AG20443 (cell line): ENCODE data around the gene SEPHS2.
"Not testable (repeated sequence)": the region's sequence is repeated elsewhere in the genome, so short reads cannot be mapped to it uniquely, and the experiment has no call there.

ENCODE experiments used
- DNase-seq: peaks from one replicate; pipeline ENCODE4 v3.0.0; 2012; ENCODE audit warnings: low spot score, mixed read lengths

The SEPHS2 gene, protein sequence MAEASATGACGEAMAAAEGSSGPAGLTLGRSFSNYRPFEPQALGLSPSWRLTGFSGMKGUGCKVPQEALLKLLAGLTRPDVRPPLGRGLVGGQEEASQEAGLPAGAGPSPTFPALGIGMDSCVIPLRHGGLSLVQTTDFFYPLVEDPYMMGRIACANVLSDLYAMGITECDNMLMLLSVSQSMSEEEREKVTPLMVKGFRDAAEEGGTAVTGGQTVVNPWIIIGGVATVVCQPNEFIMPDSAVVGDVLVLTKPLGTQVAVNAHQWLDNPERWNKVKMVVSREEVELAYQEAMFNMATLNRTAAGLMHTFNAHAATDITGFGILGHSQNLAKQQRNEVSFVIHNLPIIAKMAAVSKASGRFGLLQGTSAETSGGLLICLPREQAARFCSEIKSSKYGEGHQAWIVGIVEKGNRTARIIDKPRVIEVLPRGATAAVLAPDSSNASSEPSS

DNA sequence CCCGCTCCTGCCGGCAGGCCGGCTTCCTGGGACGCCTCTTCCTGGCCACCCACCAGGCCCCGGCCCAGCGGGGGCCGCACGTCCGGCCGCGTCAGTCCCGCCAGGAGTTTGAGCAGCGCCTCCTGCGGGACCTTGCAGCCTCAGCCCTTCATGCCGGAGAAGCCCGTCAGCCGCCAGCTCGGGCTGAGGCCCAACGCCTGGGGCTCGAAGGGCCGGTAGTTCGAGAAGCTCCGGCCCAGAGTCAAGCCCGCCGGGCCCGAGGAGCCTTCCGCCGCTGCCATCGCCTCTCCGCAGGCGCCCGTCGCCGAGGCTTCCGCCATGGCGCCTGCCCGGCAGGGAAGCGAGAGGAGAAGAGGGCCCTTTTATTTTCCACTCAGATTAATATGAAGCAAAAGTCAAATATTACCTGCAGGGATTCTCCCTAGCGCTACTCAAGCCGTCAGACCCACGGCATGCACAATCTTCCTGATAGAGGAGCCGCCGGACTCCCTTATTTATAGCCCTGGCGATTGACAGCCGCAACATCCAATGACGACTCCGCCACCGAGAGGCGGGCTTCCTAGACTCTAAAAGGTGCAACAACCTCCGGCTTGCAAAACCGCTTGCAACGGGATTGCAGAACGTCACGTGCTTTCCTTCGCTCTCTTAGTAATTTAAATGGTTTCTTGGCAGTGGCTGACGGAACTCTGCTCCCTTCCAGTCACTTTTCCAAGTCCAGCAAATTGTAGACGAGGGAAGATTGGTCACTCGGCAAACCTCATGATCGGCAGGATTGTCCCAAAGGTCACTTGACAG is at the start of gene SEPHS2:
Gene SEPHS2 (minus strand): TSS at position 467 of the 795 bp plus-strand sequence. CDS start 147 bp downstream, at position 320.
- peak; percentile 95 for DNase-seq

DNA sequence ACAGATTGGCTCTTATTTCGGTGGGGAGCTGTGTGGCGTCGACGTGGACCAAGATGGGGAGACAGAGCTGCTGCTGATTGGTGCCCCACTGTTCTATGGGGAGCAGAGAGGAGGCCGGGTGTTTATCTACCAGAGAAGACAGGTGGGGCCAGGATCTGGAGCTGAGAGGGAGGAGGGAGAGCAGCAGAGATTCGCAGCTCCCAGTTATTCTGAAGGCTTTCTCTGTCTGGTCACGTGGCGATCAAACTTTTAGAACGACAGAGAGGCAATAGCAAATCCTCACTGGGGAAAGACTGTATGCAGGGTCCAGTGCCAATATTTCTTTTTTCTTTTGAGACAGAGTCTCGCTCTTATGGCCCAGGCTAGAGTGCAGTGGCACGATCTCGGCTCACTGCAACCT is 49.0 kb upstream of the SEPHS2 start:
- peak; percentile 2 for DNase-seq

DNA sequence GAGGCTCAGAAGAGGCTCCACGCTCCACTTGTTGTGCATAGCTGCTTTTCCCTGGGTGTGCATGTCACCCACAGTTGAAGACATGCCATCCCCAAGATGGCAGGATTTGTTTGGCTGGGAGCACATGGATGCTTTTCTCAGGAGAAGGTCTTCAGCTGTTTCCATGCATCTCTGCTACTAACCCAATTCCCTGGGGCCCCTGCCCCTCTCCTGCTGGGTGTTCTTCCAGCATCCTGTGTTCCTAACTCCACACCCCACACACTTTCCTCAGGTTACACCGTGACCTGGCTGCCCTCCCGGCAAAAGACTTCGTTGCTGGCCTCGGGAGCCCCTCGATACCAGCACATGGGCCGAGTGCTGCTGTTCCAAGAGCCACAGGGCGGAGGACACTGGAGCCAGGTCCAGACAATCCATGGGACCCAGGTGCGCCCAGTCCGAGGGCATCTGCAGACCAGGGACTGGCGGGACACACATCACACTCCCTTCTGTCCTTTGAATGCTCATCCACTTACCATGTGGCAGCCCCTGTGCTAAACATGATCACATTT is 48.3 kb upstream of the SEPHS2 start:
- peak; percentile 9 for DNase-seq

GRCh38 chr16:30491744-30492308 is 46.2 kb upstream of the SEPHS2 start:
- peak; percentile 84 for DNase-seq

GRCh38 chr16:30491229-30491628 is 45.6 kb upstream of the SEPHS2 start:
- DNase-seq = no peak

DNA sequence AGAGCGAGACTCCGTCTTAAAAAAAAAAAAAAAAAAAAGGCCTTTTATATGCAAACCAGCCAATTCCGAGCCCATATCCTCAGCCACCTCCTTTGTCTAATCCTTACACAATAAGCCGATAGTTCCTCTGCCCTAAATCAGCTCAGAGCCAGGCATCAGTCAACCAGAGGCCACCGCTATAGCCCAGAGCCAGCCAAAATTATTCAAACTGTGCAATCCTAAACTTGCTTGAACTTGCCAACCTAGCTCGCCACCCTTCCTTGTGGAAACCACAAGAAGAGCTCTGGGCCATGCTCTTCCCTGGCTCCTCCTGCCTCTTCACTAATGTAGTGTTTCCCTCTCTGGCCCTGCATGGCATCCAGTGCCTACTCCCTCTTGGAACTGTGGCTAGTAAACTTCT is 44.5 kb upstream of the SEPHS2 start:
- peak; percentile 3 for DNase-seq

DNA sequence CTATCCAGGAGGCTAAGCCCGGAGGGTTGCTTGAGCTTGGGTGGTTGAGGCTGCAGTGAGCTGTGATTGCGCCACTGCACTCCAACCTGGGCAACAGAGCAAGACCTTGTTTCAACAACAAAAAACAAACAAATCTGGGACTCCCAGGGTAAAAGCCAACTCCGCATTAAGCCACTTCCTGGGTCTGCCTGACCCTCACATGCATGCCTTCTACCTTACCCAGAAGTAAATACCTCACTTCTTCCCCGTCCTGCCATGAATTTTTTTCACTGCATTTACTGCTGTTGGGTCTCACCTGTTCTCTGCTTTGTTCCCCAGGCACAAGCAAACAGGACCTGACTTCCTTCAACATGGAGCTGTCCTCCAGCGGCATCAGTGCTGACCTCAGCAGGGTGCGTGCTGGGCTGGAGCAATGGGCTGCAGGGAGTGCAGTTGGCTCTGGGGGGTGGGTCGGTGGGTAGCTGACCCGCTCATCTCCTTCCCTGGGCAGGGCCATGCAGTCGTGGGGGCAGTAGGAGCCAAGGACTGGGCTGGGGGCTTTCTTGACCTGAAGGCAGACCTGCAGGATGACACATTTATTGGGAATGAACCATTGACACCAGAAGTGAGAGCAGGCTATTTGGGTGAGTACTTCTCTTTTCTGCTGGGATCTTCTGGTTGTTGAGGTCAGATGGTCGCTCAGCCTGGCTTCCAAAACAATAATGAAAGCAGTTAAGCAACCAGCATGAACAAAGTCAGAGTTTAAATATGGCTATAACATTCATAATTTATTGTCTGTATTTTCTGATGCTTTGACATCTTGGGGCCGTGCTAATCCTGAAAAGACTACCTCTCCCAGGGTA is 43.3 kb upstream of the SEPHS2 start:
- DNase-seq = peak; percentile 6

- no peak for DNase-seq
Measured at GRCh38 chr16:30485818-30486436, 40.3 kb upstream of the SEPHS2 start.

- no peak for DNase-seq
Measured at GRCh38 chr16:30484887-30485286, 39.2 kb upstream of the SEPHS2 start.

DNA sequence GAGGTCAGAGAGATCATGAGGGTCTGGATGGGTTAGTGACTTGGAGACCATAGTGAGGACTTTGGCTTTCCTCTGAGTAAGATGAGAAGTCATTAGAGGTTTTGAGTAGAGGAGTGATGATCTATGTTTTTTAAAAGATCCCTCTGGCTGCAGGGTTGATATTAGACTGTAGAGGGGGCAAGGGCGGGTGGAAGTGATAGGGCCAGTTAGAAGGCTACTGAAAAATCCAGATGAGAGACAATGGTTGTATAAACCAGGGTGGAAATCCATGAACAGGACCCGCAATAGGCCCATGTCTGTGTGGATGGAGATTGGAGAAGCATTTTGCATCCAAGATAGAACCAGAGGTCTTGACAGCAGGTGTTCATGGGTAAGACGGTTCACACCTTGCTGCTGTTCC is 36.7 kb upstream of the SEPHS2 start:
- DNase-seq = no peak

GRCh38 chr16:30481381-30481780 is 35.7 kb upstream of the SEPHS2 start:
- no peak for DNase-seq

GRCh38 chr16:30478766-30479478 is 33.2 kb upstream of the SEPHS2 start:
- DNase-seq = no peak

DNA sequence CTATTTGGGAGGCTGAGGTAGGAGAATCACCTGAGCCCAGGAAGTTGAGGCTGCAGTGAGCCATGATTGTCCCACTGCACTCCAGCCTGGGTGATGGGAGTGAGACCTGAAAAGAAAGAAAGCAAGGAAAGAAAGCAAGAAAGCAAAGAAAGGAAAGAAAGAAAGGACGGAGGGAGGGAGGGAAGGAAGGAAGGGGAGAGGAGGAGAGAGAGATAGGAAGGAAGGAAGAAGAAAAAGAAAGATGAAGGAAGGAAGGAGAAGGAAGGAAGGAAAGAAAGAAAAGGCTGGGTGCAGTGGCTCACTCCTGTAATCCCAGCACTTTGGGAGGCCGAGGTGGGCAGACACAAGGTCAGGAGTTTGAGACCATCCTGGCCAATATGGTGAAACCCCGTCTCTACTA is 32.1 kb upstream of the SEPHS2 start:
- not testable (repeated sequence) for DNase-seq

- no peak for DNase-seq
Measured at GRCh38 chr16:30476991-30477390, 31.3 kb upstream of the SEPHS2 start.

DNA sequence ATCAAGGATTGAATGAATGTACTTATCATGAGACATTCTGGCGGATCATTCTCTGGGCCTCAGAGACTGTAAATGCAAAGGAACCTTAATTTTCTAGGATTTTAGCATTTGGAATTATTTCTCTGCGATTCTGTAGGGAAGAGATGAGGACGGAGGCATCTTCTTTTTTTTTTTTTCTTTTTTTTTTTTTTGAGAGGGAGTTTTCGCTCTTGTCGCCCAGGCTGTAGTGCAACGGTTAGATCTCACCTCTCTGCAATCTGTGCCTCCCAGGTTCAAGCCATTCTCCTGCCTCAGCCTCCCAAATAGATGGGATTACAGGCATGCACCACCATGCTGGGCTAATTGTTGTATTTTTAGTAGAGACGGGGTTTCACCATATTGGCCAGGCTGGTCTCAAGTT is 29.0 kb upstream of the SEPHS2 start:
- DNase-seq = no peak

GRCh38 chr16:30474074-30474452 is 28.4 kb upstream of the SEPHS2 start:
- no peak for DNase-seq

- no peak for DNase-seq
Measured at GRCh38 chr16:30473231-30474073, 27.8 kb upstream of the SEPHS2 start.

GRCh38 chr16:30472328-30472942 is 26.8 kb upstream of the SEPHS2 start, which contains the start of gene ITGAL:
ITGAL (plus strand) TSS chr16:30472742; CDS start chr16:30472838, 96 bp downstream.
- DNase-seq = no peak

- DNase-seq = no peak
Measured at GRCh38 chr16:30470632-30470995, 24.9 kb upstream of the SEPHS2 start.
